Measurements from ENCODE around the gene WNT7A.

Gene WNT7A

GRCh38 chr3:13824521-13825310 lies 55.2 kb downstream of the WNT7A start:
- DNase-seq: no peak

DNA sequence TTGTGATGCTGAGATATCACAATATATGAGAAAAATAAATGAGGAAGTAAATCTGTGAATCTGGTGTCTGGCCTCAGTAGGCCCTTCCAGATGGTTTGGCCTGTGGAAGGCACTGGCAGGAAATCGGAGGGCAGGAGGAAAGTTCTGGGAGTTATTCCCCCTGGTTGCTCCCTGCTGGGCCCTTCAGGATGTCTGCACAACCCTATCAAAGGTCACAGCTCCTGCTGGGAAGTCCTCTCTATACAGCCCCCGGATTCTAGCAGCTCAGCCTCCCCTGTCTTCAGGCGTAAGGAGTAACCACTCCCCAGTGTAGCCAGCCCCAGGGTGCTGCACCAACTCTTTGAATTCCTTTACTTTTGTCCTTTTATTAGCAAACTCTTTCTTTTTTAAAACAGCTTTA lies 56.2 kb downstream of the WNT7A start:
- no peak for DNase-seq

DNA sequence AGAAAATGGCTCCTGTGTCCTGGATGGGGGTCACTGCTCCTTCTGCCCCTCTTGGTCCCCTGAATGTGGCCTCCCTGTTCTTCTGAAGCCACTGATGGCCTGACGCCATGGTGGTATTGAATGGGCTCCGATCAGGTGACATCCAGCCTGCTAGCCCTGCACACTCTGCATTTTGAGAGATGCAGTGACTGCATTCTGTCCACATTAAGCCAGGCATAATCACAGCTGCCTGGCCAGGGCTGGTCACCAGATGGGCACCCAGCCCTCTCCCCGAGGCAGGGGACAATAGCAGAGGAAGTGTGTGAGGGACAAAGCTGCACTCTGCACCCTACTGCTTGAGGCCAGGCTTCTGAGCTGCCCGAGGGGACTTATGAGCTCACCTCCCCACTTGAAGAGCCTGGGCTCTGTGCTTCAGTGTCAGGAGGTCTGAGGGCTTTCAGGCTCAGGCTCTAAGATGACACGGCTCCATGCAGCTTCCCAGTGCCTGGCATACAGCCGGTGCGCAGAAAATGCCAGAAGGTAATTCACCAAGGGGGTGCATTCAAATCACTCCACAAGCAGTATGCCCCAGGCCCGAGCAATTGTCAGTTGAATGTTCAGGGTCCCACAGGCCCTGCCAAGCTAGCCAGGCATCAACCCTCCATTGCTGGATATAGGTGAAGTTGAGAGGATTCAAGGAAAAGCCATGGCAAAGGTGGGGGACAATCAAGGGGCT lies 56.8 kb downstream of the WNT7A start:
- DNase-seq: no peak

- DNase-seq: no peak
Observed at GRCh38 chr3:13822042-13822441, 57.8 kb downstream of the WNT7A start.

GRCh38 chr3:13821126-13821525 lies 58.7 kb downstream of the WNT7A start:
- no peak for DNase-seq

DNA sequence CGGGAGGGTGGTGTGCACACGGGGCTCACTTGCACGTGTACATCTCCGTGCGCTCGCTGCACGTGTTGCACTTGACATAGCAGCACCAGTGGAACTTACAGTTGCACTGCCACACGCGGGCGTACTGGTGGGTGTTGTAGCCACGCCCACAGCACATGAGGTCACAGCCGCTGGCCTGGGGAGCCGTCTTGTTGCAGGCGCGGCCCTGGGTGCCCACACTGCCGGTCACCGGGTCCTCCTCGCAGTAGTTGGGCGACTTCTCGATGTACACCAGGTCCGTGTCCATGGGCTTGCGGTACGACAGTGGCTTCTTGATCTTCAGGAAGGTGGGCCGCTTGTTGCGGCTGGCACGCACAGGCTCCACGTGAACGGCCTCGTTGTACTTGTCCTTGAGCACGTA lies 61.0 kb downstream of the WNT7A start:
- no peak for DNase-seq

GRCh38 chr3:13815088-13815683 lies 64.7 kb downstream of the WNT7A start:
- DNase-seq: no peak

GRCh38 chr3:13812034-13812471 lies 67.8 kb downstream of the WNT7A start:
- no peak for DNase-seq

- DNase-seq: no peak
Observed at GRCh38 chr3:13811614-13812013, 68.3 kb downstream of the WNT7A start.

DNA sequence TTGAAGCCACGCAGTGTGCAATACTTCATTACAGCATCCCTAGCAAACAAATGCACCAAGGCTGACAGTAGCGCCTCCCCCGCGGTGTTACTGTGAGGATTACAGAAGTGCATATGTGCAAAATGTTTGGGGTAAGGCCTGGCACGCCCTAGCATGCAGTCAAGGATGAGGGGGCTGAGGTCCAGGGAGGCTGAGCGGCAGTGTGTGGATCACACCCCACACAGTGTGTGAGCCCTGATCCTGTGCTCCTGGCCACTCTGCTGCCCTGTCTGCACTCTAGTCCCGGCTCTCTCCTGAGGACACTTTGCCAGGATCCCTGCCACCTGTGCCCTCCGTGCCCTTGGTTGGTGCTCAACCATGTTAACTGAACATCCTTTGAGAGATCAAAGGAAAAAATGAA lies 71.3 kb downstream of the WNT7A start:
- DNase-seq: no peak

DNA sequence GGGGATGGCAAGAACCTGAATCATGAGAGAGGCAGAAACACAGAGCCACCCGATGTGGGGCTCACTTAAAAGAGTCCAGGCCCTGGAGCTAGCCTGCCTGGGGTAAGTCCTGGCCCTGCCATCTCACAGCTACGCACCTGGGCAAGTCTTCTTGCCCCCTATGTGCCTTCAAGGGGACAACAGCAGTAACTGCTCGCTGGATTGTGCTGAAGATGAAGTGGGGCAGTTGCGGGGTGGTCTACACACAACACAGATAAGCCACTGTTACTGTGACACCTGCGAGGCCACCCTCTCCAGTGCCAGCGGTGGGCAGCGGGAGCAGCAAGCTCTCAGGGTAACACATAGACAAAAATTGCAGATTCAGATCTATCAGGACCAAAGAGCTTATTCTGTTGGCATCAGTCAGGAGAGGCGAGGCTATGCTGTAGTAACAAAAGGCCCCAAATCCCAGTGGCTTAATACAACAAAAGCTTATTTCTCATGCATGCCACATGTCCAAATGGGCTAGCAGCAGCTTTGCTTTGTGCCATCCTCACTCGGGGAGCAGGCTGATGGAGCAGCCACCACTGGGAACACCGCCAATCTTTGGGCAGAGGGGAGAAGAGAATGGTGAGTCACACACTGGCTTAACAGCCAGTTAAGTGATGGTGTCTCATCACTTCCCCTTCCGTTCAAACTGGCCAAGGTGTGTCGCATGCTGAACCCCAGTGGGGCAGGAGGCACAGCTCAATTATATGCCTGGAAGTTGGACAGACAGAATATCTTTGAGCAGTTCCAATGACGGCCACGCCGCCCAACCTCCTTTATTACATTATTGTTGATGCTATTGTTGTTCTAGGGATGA lies 78.3 kb downstream of the WNT7A start:
- no peak for DNase-seq

- no peak for DNase-seq
Observed at GRCh38 chr3:13800064-13800463, 79.8 kb downstream of the WNT7A start.

DNA sequence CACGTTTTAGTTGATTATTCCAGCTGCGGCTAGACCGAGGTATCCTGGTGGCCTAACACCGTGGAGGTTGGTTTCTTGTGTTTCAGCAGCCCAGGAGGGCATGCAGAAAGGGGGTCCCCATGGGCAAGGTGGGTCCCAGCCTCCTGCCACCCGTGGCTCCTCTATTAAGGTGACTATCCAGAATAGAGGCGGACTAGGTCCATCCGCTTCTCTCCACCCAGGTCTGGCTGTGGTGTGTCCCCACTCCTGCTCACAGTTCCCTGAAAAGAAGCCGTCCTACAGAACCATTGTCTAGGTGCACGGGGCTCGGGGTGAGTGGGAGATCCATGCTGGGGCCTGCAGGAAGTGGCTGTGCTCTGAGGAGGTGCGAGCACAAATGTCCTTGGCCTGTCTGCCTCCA lies 81.5 kb downstream of the WNT7A start:
- no peak for DNase-seq

- DNase-seq: no peak
Observed at GRCh38 chr3:13796701-13797460, 83.0 kb downstream of the WNT7A start.

DNA sequence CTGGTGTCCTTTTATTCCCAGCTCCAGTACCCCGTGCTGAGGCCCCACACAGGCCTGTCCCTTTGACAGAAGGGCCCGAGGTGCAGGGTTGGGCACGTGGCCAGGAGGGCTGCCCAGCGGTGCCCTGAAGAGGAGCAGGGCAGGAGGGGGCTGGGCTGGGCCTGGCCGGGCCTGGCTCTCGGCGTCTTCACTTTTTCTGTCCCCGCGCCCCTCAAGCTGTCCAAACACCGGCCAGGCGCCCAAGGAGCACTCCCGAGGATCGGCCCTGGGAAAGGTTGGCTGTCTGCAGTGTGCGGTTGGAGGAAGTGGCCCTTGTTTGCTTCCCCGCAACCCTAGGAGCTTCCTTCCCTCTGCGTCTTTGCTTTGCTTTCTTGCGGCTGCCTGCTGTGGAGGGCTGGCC lies 84.1 kb downstream of the WNT7A start:
- DNase-seq: no peak

DNA sequence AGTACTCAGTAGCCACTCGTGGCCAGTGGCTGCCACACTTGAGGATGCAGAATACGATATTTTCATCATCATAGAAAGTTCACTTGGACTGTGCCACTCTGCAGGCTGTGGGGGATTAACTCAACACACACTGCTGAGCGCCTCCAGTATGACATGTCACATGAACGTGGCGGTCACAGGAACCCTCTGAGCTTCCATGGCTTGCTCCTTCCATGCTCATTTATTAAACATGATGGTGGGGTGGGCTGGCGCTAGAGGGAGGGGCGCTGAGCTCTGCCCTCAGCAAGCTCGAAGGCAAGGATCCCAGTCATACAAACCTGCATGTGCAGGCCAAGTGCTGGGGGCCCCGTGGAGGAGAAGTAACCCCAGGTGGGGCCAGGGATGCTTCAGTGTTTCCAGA lies 85.5 kb downstream of the WNT7A start:
- DNase-seq: no peak

DNA sequence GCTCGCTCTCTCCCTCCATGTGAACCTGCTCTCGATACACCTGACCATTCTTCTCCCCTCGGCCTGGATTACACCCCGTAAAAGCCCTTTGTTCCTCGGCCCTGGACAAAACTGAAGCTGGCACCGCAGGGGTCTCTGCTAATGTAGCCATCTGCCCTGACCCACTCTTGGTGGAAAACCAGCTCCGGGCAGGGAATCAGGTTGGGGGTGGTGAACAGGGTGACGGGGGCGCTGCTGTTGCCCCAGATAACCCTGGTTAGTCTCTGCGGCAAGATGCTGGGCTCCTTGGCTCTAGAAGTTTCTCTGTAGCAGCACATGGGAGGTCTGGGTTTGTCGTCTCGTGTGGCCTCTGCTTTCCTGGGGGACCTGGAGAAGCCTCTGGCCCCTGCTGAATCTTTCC lies 86.4 kb downstream of the WNT7A start:
- no peak for DNase-seq

- DNase-seq: no peak
Observed at GRCh38 chr3:13792512-13793371, 87.1 kb downstream of the WNT7A start.

DNA sequence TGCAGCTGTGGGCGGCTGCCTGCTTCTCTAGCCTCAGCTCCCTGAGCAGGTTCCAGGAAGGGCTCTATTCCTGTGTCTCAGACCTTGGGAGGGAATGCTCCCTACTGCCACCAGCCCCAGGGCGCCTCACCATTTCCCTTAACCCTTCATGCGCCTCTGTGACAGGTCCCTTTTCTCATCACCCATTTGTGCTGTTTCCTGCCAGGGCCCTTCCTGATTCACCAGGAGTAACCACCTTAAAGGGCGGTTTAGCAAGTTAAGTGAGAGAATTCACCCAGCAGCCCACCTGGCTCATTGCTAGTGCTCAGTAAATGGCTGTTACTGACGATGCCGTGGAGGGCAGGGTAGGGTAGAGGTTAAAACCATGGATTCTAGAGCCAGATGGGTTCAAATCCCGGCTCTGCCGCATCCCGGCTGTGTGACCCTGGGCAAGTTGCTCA lies 87.8 kb downstream of the WNT7A start:
- DNase-seq: no peak

GRCh38 chr3:13791198-13792050 lies 88.4 kb downstream of the WNT7A start:
- no peak for DNase-seq

All from NCI-H187 treated with DMSO at 0.1 percent for 48 hours (cell line).